CD4-positive, alpha-beta T cell (primary cell): ENCODE measurements around the gene TLR2. TPM values are rescaled to one million over a fixed set of nuclear protein-coding genes. Genes with fewer than 3 reads are reported as not detected.

ENCODE experiments used
- ATAC-seq: fragments of 200-7000 bp; cut with Tn5 transposase; one replicate; pipeline ENCODE4 v1.10.0; 2022; ENCODE audit warnings: mild to moderate bottlenecking; ENCODE audit not compliant: poor library complexity
- CTCF ChIA-PET: fragments of 350-600 bp; sonication (Branson Sonifier 250); formaldehyde crosslinking; loops from one replicate; lab custom pipeline; 2021; ENCODE audit warnings: antibody characterized with exemption, inconsistent platforms; lab: Charles Lee
- POLR2A ChIA-PET: fragments of 350-600 bp; sonication (Branson Sonifier 250); formaldehyde crosslinking; loops from one replicate; lab custom pipeline; 2021; ENCODE audit warnings: antibody characterized with exemption, inconsistent platforms; lab: Charles Lee
- DNase-seq, 14 experiments: peaks; one replicate each; pipeline ENCODE4 v3.0.0-alpha.2; 2013 to 2020; ENCODE audit warnings: mixed read lengths in 2 of 14
- H3K27ac ChIP-seq, 2 donors: one replicate each; pipeline versions ENCODE4 v1.5.1 to v1.7.0; 2013; ENCODE audit warnings: low read length in 2 of 2, low read depth in 1 of 2, mild to moderate bottlenecking in 1 of 2
- H3K27me3 ChIP-seq, 2 experiments: 1 replicate in 1 of 2; 2 replicates in 1 of 2; pipeline versions ENCODE4 v1.6.1 to v1.7.0; 2013; ENCODE audit warnings: low read length in 2 of 2, control low read depth in 1 of 2, mild to moderate bottlenecking in 1 of 2, moderate library complexity in 1 of 2; ENCODE audit not compliant: insufficient read depth in 2 of 2, control insufficient read depth in 1 of 2
- H3K36me3 ChIP-seq: one replicate; pipeline ENCODE4 v1.6.1; 2013; ENCODE audit warnings: low read length, control low read depth; ENCODE audit not compliant: insufficient read depth
- H3K4me1 ChIP-seq: one replicate; pipeline ENCODE4 v1.6.1; 2013; ENCODE audit warnings: low read length, control low read depth; ENCODE audit not compliant: insufficient read depth
- H3K4me3 ChIP-seq: one replicate; pipeline ENCODE4 v1.5.1; 2013; ENCODE audit warnings: mild to moderate bottlenecking, low read length, moderate library complexity
- H3K9me3 ChIP-seq, 2 experiments: 1 replicate in 1 of 2; 2 replicates in 1 of 2; pipeline versions ENCODE4 v1.6.1 to v1.7.0; 2013; ENCODE audit warnings: low read length in 2 of 2, mild to moderate bottlenecking in 2 of 2, control low read depth in 1 of 2, moderate library complexity in 1 of 2; ENCODE audit not compliant: control insufficient read depth in 1 of 2, insufficient read depth in 1 of 2
- H3K27ac Mint-ChIP-seq: one replicate; pipeline ENCODE4 v1.8.0; 2020; ENCODE audit warnings: mixed read lengths
- H3K27me3 Mint-ChIP-seq: one replicate; pipeline ENCODE4 v1.8.0; 2021; ENCODE audit warnings: mixed read lengths
- H3K36me3 Mint-ChIP-seq: one replicate; pipeline ENCODE4 v1.8.0; 2021; ENCODE audit warnings: low read depth, mixed read lengths
- H3K4me1 Mint-ChIP-seq: one replicate; pipeline ENCODE4 v1.8.0; 2021; ENCODE audit warnings: low read depth, mixed read lengths
- H3K4me3 Mint-ChIP-seq: one replicate; pipeline ENCODE4 v1.8.0; 2020; ENCODE audit warnings: mild to moderate bottlenecking, mixed read lengths
- H3K9me3 Mint-ChIP-seq: one replicate; pipeline ENCODE4 v1.8.0; 2020; ENCODE audit warnings: mixed read lengths
- CTCF ChIP-seq: fragments of 200-600 bp; IDR thresholded peaks from one replicate; pipeline ENCODE4 v1.8.0; 2022; ENCODE audit warnings: antibody characterized with exemption, mild to moderate bottlenecking
- intact Hi-C, 2 experiments: fragments of 100-400 bp; cut with DNase I in 1 of 2; cut with micrococcal nuclease in 1 of 2; formaldehyde crosslinking; loops; one replicate each; pipeline versions ENCODE4 v1.15.1 to v1.9.0; 2023 to 2025; cut with DNase I, micrococcal nuclease
- total RNA-seq, 174 experiments: library from RNA in 2 of 174; stranded (reverse) in 2 of 174; gene quantifications; one replicate each; pipeline ENCODE4 v1.2.3 and lab custom pipeline; 2021 to 2026

The TLR2 gene
- total RNA-seq, 2 experiments from 2014 or later: 2.8 to 2.9 TPM

GRCh38 chr4:153638999-153639398 is 45.1 kb upstream of the TLR2 start:
- POLR2A ChIA-PET: no interaction called here
- H3K4me1 Mint-ChIP-seq: peaks cover 11% of the 10 kb centered on the region
- no peak overlapping the region for H3K4me3 Mint-ChIP-seq
- CTCF ChIA-PET: interaction anchor here (0.7 kb wide), 1 partner anchor 1110 kb away, joined by 3 read pairs; no protein-coding TSS in a partner anchor
- Histone ChIP-seq H3K27me3 (no peaks in the 10 kb centered on the region), H3K9me3 (peaks cover 0 to 3% of the 10 kb centered on the region in 2 experiments), H3K36me3 (peaks cover 33% of the 10 kb centered on the region), H3K27ac (no peak overlapping the region), H3K4me3 (no peak overlapping the region), H3K4me1 (peaks cover 3% of the 10 kb centered on the region)
- ATAC-seq: no peak
- peaks cover 43% of the 10 kb centered on the region for H3K36me3 Mint-ChIP-seq
- H3K27me3 Mint-ChIP-seq: no peaks in the 10 kb centered on the region
- no peak for DNase-seq
- H3K9me3 Mint-ChIP-seq: no peaks in the 10 kb centered on the region
- H3K27ac Mint-ChIP-seq: no peak overlapping the region
- TF ChIP-seq CTCF: no peak
- intact Hi-C loops: no loop called here

GRCh38 chr4:153639833-153640802 is 44.0 kb upstream of the TLR2 start:
- POLR2A ChIA-PET: no interaction called here
- intact Hi-C loops: loop anchor here (5.0 to 10.0 kb wide), 2 partner anchors 495 to 558 kb away; no protein-coding TSS in a partner anchor

GRCh38 chr4:153641532-153641931 is 42.5 kb upstream of the TLR2 start:
- Mint-ChIP-seq H3K36me3 (peaks cover 18% of the 10 kb centered on the region), H3K27me3 (no peaks in the 10 kb centered on the region), H3K9me3 (no peaks in the 10 kb centered on the region), H3K27ac (no peak overlapping the region), H3K4me3 (no peak overlapping the region), H3K4me1 (peaks cover 11% of the 10 kb centered on the region)
- no peaks in the 10 kb centered on the region for H3K27me3 ChIP-seq
- DNase-seq (no peak), ATAC-seq (no peak)
- H3K27ac ChIP-seq: no peak overlapping the region
- TF ChIP-seq CTCF: no peak
- peaks cover 0 to 3% of the 10 kb centered on the region in 2 experiments for H3K9me3 ChIP-seq
- intact Hi-C loops: loop anchor here (5.0 to 10.0 kb wide), 2 partner anchors 497 to 559 kb away; no protein-coding TSS in a partner anchor
- no peak overlapping the region for H3K4me3 ChIP-seq
- H3K36me3 ChIP-seq: peaks cover 8% of the 10 kb centered on the region
- ChIA-PET CTCF (no interaction called here), POLR2A (no interaction called here)
- H3K4me1 ChIP-seq: peaks cover 3% of the 10 kb centered on the region

More at GRCh38 chr4:153639833-153640802, 44.0 kb upstream of the TLR2 start:
- no peak for TF ChIP-seq CTCF
- DNase-seq: no peak
- Mint-ChIP-seq H3K27me3 (no peaks in the 10 kb centered on the region), H3K4me1 (peaks cover 11% of the 10 kb centered on the region), H3K4me3 (no peak overlapping the region), H3K27ac (peak overlapping the region; percentile 8), H3K36me3 (peaks cover 32% of the 10 kb centered on the region), H3K9me3 (no peaks in the 10 kb centered on the region)
- H3K27ac ChIP-seq: no peak overlapping the region
- CTCF ChIA-PET: interaction anchor here (0.7 kb wide), 1 partner anchor 9 kb away, joined by 3 read pairs; no protein-coding TSS in a partner anchor
- peaks cover 0 to 3% of the 10 kb centered on the region in 2 experiments for H3K9me3 ChIP-seq
- peaks cover 3% of the 10 kb centered on the region for H3K4me1 ChIP-seq
- H3K36me3 ChIP-seq: peaks cover 22% of the 10 kb centered on the region
- H3K4me3 ChIP-seq: no peak overlapping the region
- no peaks in the 10 kb centered on the region for H3K27me3 ChIP-seq
- no peak for ATAC-seq
